ENCODE data around the gene UBE2G2.

Gene UBE2G2

DNA sequence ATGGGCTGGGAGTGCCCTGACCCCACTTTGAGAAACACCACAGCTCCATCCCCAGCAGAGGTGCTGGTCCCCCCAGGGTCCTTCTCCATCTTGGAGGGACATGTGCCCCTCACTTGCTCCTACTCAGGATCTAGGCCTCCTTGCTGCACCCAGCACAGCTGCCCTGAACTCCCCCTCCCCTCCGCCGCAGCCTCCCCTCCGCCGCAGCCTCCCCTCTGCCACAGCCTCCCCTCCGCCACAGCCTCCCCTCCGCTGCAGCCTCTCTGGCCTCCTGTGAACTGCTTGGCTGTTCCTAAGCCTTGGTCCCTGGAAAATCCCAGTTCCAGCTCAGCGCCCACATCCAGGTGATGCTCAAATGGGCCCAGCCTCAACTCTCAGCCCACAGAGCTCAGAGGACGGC is 74.3 kb downstream of the UBE2G2 start:
- no peak for DNase-seq (ENCODE audit: low read depth in 3 of 3)

DNA sequence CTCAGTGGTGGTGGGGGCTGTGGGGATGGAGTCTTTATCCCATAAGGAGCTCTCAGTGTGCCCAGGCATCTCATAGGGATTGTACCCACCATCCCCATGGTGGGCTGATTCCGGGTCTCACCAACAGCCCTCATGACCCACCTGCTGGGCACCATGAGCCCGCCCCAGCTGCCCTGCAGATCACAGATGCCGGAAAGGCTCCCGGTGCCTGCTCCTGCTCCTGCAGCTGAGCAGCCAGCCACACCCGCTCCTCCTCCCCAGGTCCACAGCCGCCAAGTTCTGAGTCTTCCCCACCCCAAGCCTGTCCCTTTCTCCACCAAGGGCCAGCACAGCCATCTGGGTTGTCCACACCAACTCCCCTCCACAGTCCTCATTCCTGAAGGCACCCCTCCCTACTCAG is 74.8 kb downstream of the UBE2G2 start:
- DNase-seq (ENCODE audit: low read depth in 3 of 3), result no peak

DNA sequence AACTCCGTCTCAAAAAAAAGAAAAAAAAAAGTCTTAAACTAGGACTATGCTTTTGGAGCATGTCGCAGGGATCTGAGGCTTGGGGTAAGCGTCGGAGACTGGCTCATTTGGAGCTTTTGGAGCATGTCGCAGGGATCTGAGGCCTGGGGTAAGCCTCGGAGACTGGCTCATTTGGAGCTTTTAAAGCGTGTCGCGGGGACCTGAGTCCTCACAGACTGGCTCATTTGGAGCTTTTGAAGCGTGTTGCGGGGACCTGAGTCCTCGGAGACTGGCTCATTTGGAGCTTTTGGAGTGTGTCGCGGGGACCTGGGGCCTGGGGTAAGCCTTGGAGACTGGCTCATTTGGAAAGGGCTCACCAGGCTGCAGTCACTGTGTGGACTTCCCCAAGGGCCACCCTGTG is 76.7 kb downstream of the UBE2G2 start:
- DNase-seq (ENCODE audit: low read depth in 3 of 3), result no peak

DNA sequence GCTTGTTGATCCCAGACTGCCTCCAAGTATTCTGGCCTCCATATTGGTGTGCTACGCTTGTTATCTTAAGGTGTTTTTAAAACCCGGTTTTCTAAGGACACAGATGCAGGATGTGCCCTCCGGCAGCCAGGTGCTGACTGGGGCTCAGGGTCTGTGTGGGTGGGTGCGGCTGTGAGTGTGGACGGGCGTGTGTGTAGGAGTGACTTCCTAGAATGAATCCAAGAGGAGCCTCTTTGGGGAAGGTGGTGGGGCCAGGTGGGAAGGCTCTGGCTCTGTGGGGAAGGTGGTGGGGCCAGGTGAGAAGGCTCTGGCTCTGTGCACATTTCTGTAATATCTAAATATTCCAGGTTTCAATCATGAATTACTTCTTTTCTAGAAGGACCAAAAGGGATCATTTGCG is 77.4 kb downstream of the UBE2G2 start:
- DNase-seq (ENCODE audit: low read depth in 3 of 3), result no peak

DNA sequence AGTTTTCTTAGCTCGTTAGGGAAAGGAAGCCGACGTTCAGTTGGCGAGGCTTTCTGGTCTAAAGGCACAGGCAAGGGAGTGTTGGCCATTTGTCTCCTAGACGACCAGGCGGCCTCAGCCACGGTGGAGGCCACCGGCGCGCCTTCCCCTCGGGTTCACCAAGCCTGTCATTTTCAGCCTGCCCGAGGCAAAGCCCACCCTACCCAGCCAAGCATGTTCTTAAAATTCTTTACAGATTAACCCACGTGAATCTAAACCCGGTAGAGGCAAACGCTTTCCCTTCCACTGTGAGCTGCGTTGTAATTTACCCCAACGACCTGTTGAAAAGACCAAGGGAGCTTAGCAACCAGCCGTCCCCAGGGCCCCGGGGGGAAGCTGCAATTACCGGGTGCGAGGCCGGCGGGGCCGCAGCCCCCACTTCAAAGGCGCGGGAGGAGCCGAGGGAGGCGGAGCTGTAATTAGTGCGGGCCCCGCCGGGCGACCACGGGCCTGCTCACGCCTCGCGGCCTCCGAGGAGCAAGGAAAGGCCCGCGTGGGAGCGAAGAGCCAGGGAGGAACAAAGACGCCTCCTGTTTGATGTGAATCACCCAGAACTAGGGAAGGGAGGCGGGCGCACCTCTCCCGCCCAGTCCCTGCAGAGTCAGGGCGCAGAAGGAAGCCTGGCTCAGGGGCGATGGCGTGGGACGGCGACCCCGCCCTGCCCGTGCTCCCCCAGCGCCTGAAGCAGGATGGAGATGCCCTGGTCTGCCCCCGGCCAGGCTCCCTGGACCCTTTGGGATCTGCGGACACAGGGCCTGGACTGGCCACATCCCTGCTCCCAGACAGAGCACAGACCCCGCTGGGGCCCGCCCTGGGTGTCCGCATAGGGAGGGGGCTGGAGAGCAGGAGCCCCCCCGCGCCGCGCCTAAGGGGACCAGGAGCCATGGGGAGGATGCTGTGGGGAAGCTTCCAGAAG is 78.2 kb downstream of the UBE2G2 start:
- DNase-seq (ENCODE audit: low read depth in 3 of 3), result no peak

DNA sequence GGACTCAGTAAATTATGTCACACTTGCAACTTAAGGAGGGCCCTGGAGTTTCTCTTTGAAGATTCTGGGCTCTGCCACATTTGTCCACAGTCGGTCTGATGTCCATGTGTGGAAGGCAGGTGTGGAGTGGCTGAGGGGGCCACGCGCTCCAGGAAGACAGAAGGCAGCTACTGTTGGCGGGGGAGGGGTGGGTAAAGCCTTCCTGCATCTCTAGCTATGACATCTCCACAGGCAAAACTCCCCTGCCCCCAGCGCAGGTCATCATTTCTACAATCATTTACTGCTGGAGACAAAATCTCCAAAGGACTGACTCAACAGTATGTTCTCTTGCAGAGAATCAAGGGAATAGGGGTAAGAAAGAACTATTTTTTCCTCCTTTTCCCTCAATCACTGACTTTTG is 78.9 kb downstream of the UBE2G2 start:
- no peak for DNase-seq (ENCODE audit: low read depth in 3 of 3)

DNA sequence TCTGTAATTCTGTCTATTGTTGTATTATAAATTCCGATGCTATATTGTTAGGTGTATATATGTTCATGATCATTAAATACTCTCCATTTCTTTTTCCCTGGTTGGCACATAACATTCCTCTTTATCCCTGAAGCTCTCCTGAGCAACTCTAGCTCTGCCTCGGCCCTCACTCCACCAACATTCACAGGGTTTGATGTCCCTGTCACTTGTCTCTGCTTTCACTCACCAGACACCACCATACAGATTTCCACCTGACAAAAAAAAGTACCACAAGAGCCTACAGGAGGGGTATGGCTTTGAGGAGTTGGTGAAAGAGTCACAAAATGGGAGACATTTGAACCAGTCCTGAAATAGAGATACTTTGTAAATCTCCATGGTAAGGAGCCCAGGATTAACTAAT is 81.5 kb downstream of the UBE2G2 start:
- DNase-seq (ENCODE audit: low read depth in 3 of 3), result no peak
